HG03025 (cell line): Measurements from ENCODE around the gene CLDN9.

Experiments used
- ATAC-seq: cut with Tn5 transposase; IDR thresholded peaks from one replicate; pipeline ENCODE4 v1.9.1; 2021; ENCODE audit warnings: mild to moderate bottlenecking, moderate library complexity; ENCODE audit not compliant: unreplicated experiment, low FRiP score

Gene CLDN9

GRCh38 chr16:2991566-2992261 lies 21.0 kb upstream of the CLDN9 start:
- ATAC-seq = no peak

- no peak for ATAC-seq
Observed at GRCh38 chr16:2992383-2993081, 20.2 kb upstream of the CLDN9 start.

GRCh38 chr16:2996298-2996697 lies 16.4 kb upstream of the CLDN9 start:
- no peak for ATAC-seq

- ATAC-seq = no peak
Observed at GRCh38 chr16:2999929-3000328, 12.8 kb upstream of the CLDN9 start.

- ATAC-seq = no peak
Observed at GRCh38 chr16:3000540-3000939, 12.2 kb upstream of the CLDN9 start.

- ATAC-seq = no peak
Observed at GRCh38 chr16:3001316-3001715, 11.4 kb upstream of the CLDN9 start.

- ATAC-seq = peak; percentile 92
Observed at GRCh38 chr16:3003582-3004270, 9.0 kb upstream of the CLDN9 start.

- peak; percentile 11 for ATAC-seq
Observed at GRCh38 chr16:3004319-3004718, 8.4 kb upstream of the CLDN9 start.

- no peak for ATAC-seq
Observed at GRCh38 chr16:3004781-3005284, 7.9 kb upstream of the CLDN9 start.

GRCh38 chr16:3007059-3007956 lies 5.4 kb upstream of the CLDN9 start:
- ATAC-seq = no peak

GRCh38 chr16:3007957-3008689 lies 4.6 kb upstream of the CLDN9 start:
- no peak for ATAC-seq

- no peak for ATAC-seq
Observed at GRCh38 chr16:3008690-3009037, 4.1 kb upstream of the CLDN9 start.

GRCh38 chr16:3009568-3010390 lies 2.9 kb upstream of the CLDN9 start:
- no peak for ATAC-seq

- no peak for ATAC-seq
Observed at GRCh38 chr16:3010510-3010909, 2.2 kb upstream of the CLDN9 start.

GRCh38 chr16:3012246-3012645 lies 477 bp upstream of the CLDN9 start:
- ATAC-seq = no peak

GRCh38 chr16:3013491-3013951 lies 798 bp downstream of the CLDN9 start:
- no peak for ATAC-seq

GRCh38 chr16:3013998-3014690 lies 1.4 kb downstream of the CLDN9 start:
- ATAC-seq = no peak

GRCh38 chr16:3014971-3015370 lies 2.2 kb downstream of the CLDN9 start:
- ATAC-seq = no peak
